SK-N-SH (cell line): ENCODE results near the gene CCL26. TPM values are rescaled to one million over a fixed set of nuclear protein-coding genes. Genes with fewer than 3 reads are reported as not detected.

ENCODE experiments used
- CTCF ChIA-PET: fragments of 300-600, 350-600 bp; formaldehyde crosslinking; extraction: SDS; loops from one replicate; lab custom pipeline; 2021; lab: Yijun Ruan, JAX
- POLR2A ChIA-PET: fragments of 350-600 bp; sonication (Branson Sonifier 250); formaldehyde crosslinking; extraction: SDS; loops from one replicate; lab custom pipeline; 2020; ENCODE audit warnings: antibody characterized with exemption, inconsistent platforms; lab: Yijun Ruan, JAX
- DNase-seq: peaks from one replicate; pipeline ENCODE4 v3.0.0; 2012
- H2AFZ ChIP-seq: fragments of 200-600 bp; sonication (generic); 2 replicates; pipeline ENCODE4 v1.8.1; 2016; ENCODE audit warnings: antibody characterized with exemption, mild to moderate bottlenecking, low read depth
- H3F3A ChIP-seq: fragments of 200-600 bp; sonication (generic); replicated peaks from 2 replicates; pipeline ENCODE3; 2016; ENCODE audit warnings: antibody characterized with exemption, mild to moderate bottlenecking; ENCODE audit not compliant: insufficient read depth
- H3K27ac ChIP-seq, 2 experiments: fragments of 200-500 bp in 1 of 2; fragments of 200-600 bp in 1 of 2; sonication (Bioruptor generic) in 1 of 2; sonication (generic), shearing (Covaris generic) in 1 of 2; 2 replicates each; pipeline versions ENCODE4 v1.5.1 to v1.6.1; 2014 to 2016; ENCODE audit warnings: low read depth in 2 of 2, inconsistent platforms in 1 of 2, low read length in 1 of 2, mild to moderate bottlenecking in 1 of 2, mixed read lengths in 1 of 2
- H3K27me3 ChIP-seq: fragments of 200-600 bp; sonication (generic), shearing (Covaris generic); 2 replicates; pipeline ENCODE4 v1.6.1; 2016; ENCODE audit warnings: mixed run types; ENCODE audit not compliant: insufficient read depth
- H3K36me3 ChIP-seq, 2 experiments: fragments of 200-500 bp in 1 of 2; fragments of 200-600 bp in 1 of 2; sonication (Bioruptor generic) in 1 of 2; sonication (generic) in 1 of 2; replicated peaks in 1 of 2; 2 replicates each; pipeline versions ENCODE3 to v1.5.1; 2014 to 2016; ENCODE audit warnings: low read length in 1 of 2, mild to moderate bottlenecking in 1 of 2; ENCODE audit not compliant: insufficient read depth in 2 of 2, control insufficient read depth in 1 of 2
- H3K4me1 ChIP-seq, 2 experiments: fragments of 200-500 bp in 1 of 2; fragments of 200-600 bp in 1 of 2; sonication (Bioruptor generic) in 1 of 2; sonication (generic), shearing (Covaris generic) in 1 of 2; 2 replicates each; pipeline versions ENCODE4 v1.5.1 to v1.6.1; 2014 to 2016; ENCODE audit warnings: low read depth in 1 of 2, low read length in 1 of 2, mixed run types in 1 of 2; ENCODE audit not compliant: insufficient read depth in 2 of 2, control insufficient read depth in 1 of 2
- H3K4me2 ChIP-seq: fragments of 200-600 bp; sonication (generic), shearing (Covaris generic); 2 replicates; pipeline ENCODE4 v1.6.1; 2017; ENCODE audit warnings: mixed run types
- H3K4me3 ChIP-seq, 2 experiments: fragments of 200-500 bp in 1 of 2; fragments of 200-600 bp in 1 of 2; sonication (Bioruptor generic) in 1 of 2; sonication (generic), shearing (Covaris generic) in 1 of 2; 2 replicates each; pipeline versions ENCODE4 v1.5.1 to v1.8.1; 2014 to 2016; ENCODE audit warnings: low read depth in 2 of 2, inconsistent platforms in 1 of 2, low read length in 1 of 2, mild to moderate bottlenecking in 1 of 2, mixed read lengths in 1 of 2, moderate library complexity in 1 of 2
- H3K79me2 ChIP-seq: fragments of 200-600 bp; sonication (generic); 2 replicates; pipeline ENCODE4 v1.8.1; 2017; ENCODE audit warnings: mild to moderate bottlenecking; ENCODE audit not compliant: insufficient read depth
- H3K9ac ChIP-seq: fragments of 200-600 bp; sonication (generic); 2 replicates; pipeline ENCODE4 v1.6.1; 2017; ENCODE audit warnings: mixed run types
- H3K9me2 ChIP-seq: fragments of 200-600 bp; sonication (generic); 2 replicates; pipeline ENCODE4 v1.6.1; 2017; ENCODE audit warnings: mixed run types
- H3K9me3 ChIP-seq: fragments of 200-600 bp; sonication (generic); 2 replicates; pipeline ENCODE4 v1.6.1; 2017; ENCODE audit warnings: mixed run types, mild to moderate bottlenecking, moderate library complexity
- H4K20me1 ChIP-seq: fragments of 200-600 bp; sonication (generic); 2 replicates; pipeline ENCODE4 v1.6.1; 2017; ENCODE audit warnings: mild to moderate bottlenecking, mixed run types; ENCODE audit not compliant: insufficient read depth
- CHD2 ChIP-seq: fragments of 150-350 bp; IDR thresholded peaks from 2 replicates; pipeline ENCODE4 v1.6.1; 2018; ENCODE audit warnings: low read length; ENCODE audit not compliant: partially characterized antibody
- EP300 ChIP-seq, 2 experiments: IDR thresholded peaks; 2 replicates each; pipeline versions ENCODE4 v1.4.0 to v1.6.1; 2012; ENCODE audit warnings: borderline replicate concordance in 1 of 2, low read depth in 1 of 2, low read length in 1 of 2
- EZH2phosphoT487 ChIP-seq: fragments of 200-600 bp; sonication (generic); IDR thresholded peaks from 2 replicates; pipeline ENCODE4 v1.6.1; 2017; ENCODE audit warnings: low read depth, mixed run types, mild to moderate bottlenecking, antibody characterized with exemption, moderate library complexity, borderline replicate concordance
- FOSL2 ChIP-seq: IDR thresholded peaks from 2 replicates; pipeline ENCODE4 v1.4.0; 2012; ENCODE audit warnings: low read depth, mild to moderate bottlenecking, moderate library complexity, borderline replicate concordance
- FOXJ3 ChIP-seq: sonication (generic); formaldehyde crosslinking; IDR thresholded peaks from 2 replicates; pipeline ENCODE4 v1.5.1; 2020; ENCODE audit warnings: mild to moderate bottlenecking, missing genetic modification reagents
- FOXM1 ChIP-seq: IDR thresholded peaks from 2 replicates; pipeline ENCODE4 v1.4.0; 2012; ENCODE audit warnings: low read depth, mild to moderate bottlenecking
- GABPA ChIP-seq: IDR thresholded peaks from 2 replicates; pipeline ENCODE4 v1.4.0; 2012; ENCODE audit warnings: low read depth, mild to moderate bottlenecking
- JUND ChIP-seq: IDR thresholded peaks from 2 replicates; pipeline ENCODE4 v1.4.0; 2012
- NRF1 ChIP-seq: IDR thresholded peaks from 2 replicates; pipeline ENCODE4 v1.6.1; 2012; ENCODE audit warnings: low read depth, mild to moderate bottlenecking, low read length
- PBX3 ChIP-seq: IDR thresholded peaks from 2 replicates; pipeline ENCODE4; 2012
- POLR2AphosphoS5 ChIP-seq: IDR thresholded peaks from 2 replicates; pipeline ENCODE4 v1.6.1; 2012; ENCODE audit warnings: low read depth, low read length
- RCOR1 ChIP-seq: fragments of 150-350 bp; IDR thresholded peaks from 2 replicates; pipeline ENCODE4 v1.6.1; 2017; ENCODE audit warnings: antibody characterized with exemption, low read length
- RXRA ChIP-seq: IDR thresholded peaks from 2 replicates; pipeline ENCODE4 v1.4.0; 2012; ENCODE audit warnings: low read depth, mild to moderate bottlenecking, borderline replicate concordance
- SIN3A ChIP-seq: IDR thresholded peaks from 2 replicates; pipeline ENCODE4 v1.6.1; 2012; ENCODE audit warnings: low read depth, mild to moderate bottlenecking, low read length, moderate library complexity, borderline replicate concordance
- SMC3 ChIP-seq: IDR thresholded peaks from 2 replicates; pipeline ENCODE4 v1.6.1; 2012; ENCODE audit warnings: low read depth, low read length, improper control_type of control experiment
- TAF1 ChIP-seq: IDR thresholded peaks from 2 replicates; pipeline ENCODE4 v1.6.1; 2012; ENCODE audit warnings: low read depth, mild to moderate bottlenecking, low read length, moderate library complexity, borderline replicate concordance
- YY1 ChIP-seq: IDR thresholded peaks from 2 replicates; pipeline ENCODE4 v1.4.0; 2012; ENCODE audit warnings: low read depth, mild to moderate bottlenecking
- WGBS: methylation state at CpG from one replicate; pipeline ENCODE4 v1.1.6; 2017; ENCODE audit warnings: low lambda C conversion rate; 5-methylcytosine and 5-hydroxymethylcytosine counted together
- polyA plus RNA-seq, 3 experiments: library from polyadenylated mRNA; depleted of rRNA; stranded (reverse); fragments of >200 nt; gene quantifications; 2 replicates each; pipeline ENCODE4 v1.2.3, GENCODE V29; 2012
- TF ChIP-seq, protein P1 (sequence below): fragments of 150-350 bp; IDR thresholded peaks from 2 replicates; pipeline ENCODE4 v1.6.1; 2016; ENCODE audit warnings: mild to moderate bottlenecking, low read depth, low read length
- TF ChIP-seq, protein P2 (sequence below): IDR thresholded peaks from 2 replicates; pipeline ENCODE4 v1.4.0; 2012; ENCODE audit warnings: low read depth
- TF ChIP-seq, protein P3 (sequence below): IDR thresholded peaks from 2 replicates; pipeline ENCODE4 v1.4.0; 2012; ENCODE audit warnings: low read depth, borderline replicate concordance
- TF ChIP-seq, protein P4 (sequence below): IDR thresholded peaks from 2 replicates; pipeline ENCODE4 v1.4.0; 2012; ENCODE audit warnings: low read depth, borderline replicate concordance

CCL26 gene
- polyA plus RNA-seq, 1 of the 3 experiments (the other 2 are of a cell fraction) = not detected

DNA sequence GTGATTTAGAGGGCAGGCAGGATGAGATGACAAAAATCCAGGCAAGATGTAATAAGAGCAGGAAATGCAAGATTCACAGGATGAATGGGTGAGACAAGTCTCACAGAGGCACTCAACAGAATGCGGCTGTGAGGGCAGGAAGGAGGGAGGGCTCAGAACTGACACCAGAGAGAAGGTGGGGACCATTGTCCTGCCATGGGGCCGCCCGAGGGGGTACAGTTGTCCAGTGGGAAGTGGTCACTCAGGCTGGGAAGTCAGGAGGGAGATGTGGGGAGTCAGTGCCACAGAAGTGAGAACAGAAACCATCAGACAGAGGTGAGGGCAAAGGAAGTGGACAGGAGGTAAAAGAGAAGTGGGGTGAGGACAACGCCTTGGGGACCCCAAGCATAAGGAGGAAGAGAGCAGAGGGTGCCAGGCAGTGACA lies 42.1 kb downstream of the CCL26 start (continued):
- TF ChIP-seq, protein P1, sequence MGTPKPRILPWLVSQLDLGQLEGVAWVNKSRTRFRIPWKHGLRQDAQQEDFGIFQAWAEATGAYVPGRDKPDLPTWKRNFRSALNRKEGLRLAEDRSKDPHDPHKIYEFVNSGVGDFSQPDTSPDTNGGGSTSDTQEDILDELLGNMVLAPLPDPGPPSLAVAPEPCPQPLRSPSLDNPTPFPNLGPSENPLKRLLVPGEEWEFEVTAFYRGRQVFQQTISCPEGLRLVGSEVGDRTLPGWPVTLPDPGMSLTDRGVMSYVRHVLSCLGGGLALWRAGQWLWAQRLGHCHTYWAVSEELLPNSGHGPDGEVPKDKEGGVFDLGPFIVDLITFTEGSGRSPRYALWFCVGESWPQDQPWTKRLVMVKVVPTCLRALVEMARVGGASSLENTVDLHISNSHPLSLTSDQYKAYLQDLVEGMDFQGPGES = no peak
- no peak for TF ChIP-seq RCOR1
- no peak for TF ChIP-seq NRF1
- no peak for TF ChIP-seq SIN3A
- no peak for TF ChIP-seq JUND

- H3K27me3 ChIP-seq = no peaks in the 10 kb centered on the region
- 86% methylated on average over 8 of the region's 8 CpGs for WGBS
- H3K4me1 ChIP-seq = peaks cover under 1 to 4% of the 10 kb centered on the region in 2 experiments; a peak in 1 of 4 replicates
- no peaks in the 10 kb centered on the region for H3K36me3 ChIP-seq
- no peak for TF ChIP-seq EZH2phosphoT487
- no peak for TF ChIP-seq GABPA
- TF ChIP-seq YY1 = no peak
- TF ChIP-seq FOXM1 = no peak
- TF ChIP-seq, protein P2, sequence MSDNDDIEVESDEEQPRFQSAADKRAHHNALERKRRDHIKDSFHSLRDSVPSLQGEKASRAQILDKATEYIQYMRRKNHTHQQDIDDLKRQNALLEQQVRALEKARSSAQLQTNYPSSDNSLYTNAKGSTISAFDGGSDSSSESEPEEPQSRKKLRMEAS = no peak
- TF ChIP-seq, protein P1 = no peak
- TF ChIP-seq, protein P3, sequence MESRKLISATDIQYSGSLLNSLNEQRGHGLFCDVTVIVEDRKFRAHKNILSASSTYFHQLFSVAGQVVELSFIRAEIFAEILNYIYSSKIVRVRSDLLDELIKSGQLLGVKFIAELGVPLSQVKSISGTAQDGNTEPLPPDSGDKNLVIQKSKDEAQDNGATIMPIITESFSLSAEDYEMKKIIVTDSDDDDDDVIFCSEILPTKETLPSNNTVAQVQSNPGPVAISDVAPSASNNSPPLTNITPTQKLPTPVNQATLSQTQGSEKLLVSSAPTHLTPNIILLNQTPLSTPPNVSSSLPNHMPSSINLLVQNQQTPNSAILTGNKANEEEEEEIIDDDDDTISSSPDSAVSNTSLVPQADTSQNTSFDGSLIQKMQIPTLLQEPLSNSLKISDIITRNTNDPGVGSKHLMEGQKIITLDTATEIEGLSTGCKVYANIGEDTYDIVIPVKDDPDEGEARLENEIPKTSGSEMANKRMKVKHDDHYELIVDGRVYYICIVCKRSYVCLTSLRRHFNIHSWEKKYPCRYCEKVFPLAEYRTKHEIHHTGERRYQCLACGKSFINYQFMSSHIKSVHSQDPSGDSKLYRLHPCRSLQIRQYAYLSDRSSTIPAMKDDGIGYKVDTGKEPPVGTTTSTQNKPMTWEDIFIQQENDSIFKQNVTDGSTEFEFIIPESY = no peak
- TF ChIP-seq CHD2 = no peak
- no peak for TF ChIP-seq EP300 (IDR thresholded peaks at IDR 0.05; ENCODE audit: borderline replicate concordance in 1 of 2, low read depth in 1 of 2, low read length in 1 of 2)
- no peak for TF ChIP-seq RXRA
- no peak for TF ChIP-seq SIN3A
- TF ChIP-seq NRF1 = no peak
- no peak for TF ChIP-seq SMC3
- TF ChIP-seq PBX3 = no peak
- TF ChIP-seq, protein P4, sequence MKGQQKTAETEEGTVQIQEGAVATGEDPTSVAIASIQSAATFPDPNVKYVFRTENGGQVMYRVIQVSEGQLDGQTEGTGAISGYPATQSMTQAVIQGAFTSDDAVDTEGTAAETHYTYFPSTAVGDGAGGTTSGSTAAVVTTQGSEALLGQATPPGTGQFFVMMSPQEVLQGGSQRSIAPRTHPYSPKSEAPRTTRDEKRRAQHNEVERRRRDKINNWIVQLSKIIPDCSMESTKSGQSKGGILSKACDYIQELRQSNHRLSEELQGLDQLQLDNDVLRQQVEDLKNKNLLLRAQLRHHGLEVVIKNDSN = no peak
- TF ChIP-seq POLR2AphosphoS5 = no peak
- TF ChIP-seq FOXJ3 (CRISPR knock-in tag) = no peak
- no peak for TF ChIP-seq TAF1
- no peak for TF ChIP-seq FOSL2
- no peak for TF ChIP-seq RCOR1
- no peaks in the 10 kb centered on the region for H4K20me1 ChIP-seq
- no peak overlapping the region for H3K9ac ChIP-seq
- no peak overlapping the region for H3K4me2 ChIP-seq
- H3K4me3 ChIP-seq = no peak overlapping the region
- no peaks in the 10 kb centered on the region for H3K79me2 ChIP-seq
- H3K27ac ChIP-seq = no peak overlapping the region
- H3K9me3 ChIP-seq = no peaks in the 10 kb centered on the region
- DNase-seq = no peak
- H2AFZ ChIP-seq = peak overlapping the region; percentile 0; the same call in 1 of the 2 replicates
- ChIA-PET POLR2A (no interaction called here), CTCF (interaction anchor here (0.6 to 1.1 kb wide), 3 partner anchors 10 to 34 kb away, joined by 3 to 5 read pairs (median 4); no protein-coding TSS in a partner anchor)
- H3K9me2 ChIP-seq = no peaks in the 10 kb centered on the region
- peaks cover 13% of the 10 kb centered on the region for H3F3A ChIP-seq
Observed at GRCh38 chr7:75727881-75728593, 44.0 kb downstream of the CCL26 start.
